SK-N-SH treated with all-trans-retinoic acid at 6 μM for 48 hours (cell line): ENCODE data around the gene CEP68.
A peak's percentile ranks its signal among the peaks of the same experiment; 100 is the strongest.
"Not testable (repeated sequence)": the region's sequence is repeated elsewhere in the genome, so short reads cannot be mapped to it uniquely, and the experiment has no call there.

Experiments
- ATAC-seq: fragments of 200-7000 bp; cut with Tn5 transposase; 3 replicates; pipeline ENCODE4 v1.9.1; 2020; ENCODE audit warnings: mild to moderate bottlenecking, moderate library complexity
- ARNTL ChIP-seq: fragments of 450-650 bp; formaldehyde crosslinking; IDR thresholded peaks from 2 replicates; pipeline ENCODE4 v1.5.0; 2020; ENCODE audit warnings: low read depth, mild to moderate bottlenecking, moderate library complexity, borderline replicate concordance
- BACH2 ChIP-seq: fragments of 250-450 bp; sonication (Bioruptor Pico); IDR thresholded peaks from 2 replicates; pipeline ENCODE4 v1.9.0; 2021; ENCODE audit warnings: mild to moderate bottlenecking, borderline replicate concordance
- CREB5 ChIP-seq: fragments of 250-450 bp; sonication (Bioruptor Pico); IDR thresholded peaks from 2 replicates; pipeline ENCODE4 v1.5.1; 2020; ENCODE audit warnings: low read depth, mild to moderate bottlenecking, moderate library complexity
- CSDC2 ChIP-seq: fragments of 250-450 bp; sonication (Bioruptor Pico); IDR thresholded peaks from 2 replicates; pipeline ENCODE4 v1.5.0; 2020; ENCODE audit warnings: mild to moderate bottlenecking, moderate library complexity
- CSRNP3 ChIP-seq: fragments of 250-450 bp; sonication (Bioruptor Pico); IDR thresholded peaks from 2 replicates; pipeline ENCODE4 v1.5.1; 2021; ENCODE audit warnings: mild to moderate bottlenecking, moderate library complexity
- GLIS3 ChIP-seq: fragments of 250-450 bp; sonication (Bioruptor Pico); IDR thresholded peaks from 2 replicates; pipeline ENCODE4 v1.5.0; 2020; ENCODE audit warnings: mild to moderate bottlenecking, moderate library complexity
- ISL1 ChIP-seq: fragments of 250-450 bp; sonication (Bioruptor Pico); IDR thresholded peaks from 2 replicates; pipeline ENCODE4 v2.1.2; 2022; ENCODE audit warnings: mild to moderate bottlenecking, moderate library complexity
- OSR1 ChIP-seq: fragments of 250-450 bp; sonication (Bioruptor Pico); IDR thresholded peaks from 2 replicates; pipeline ENCODE4 v1.8.0; 2022; ENCODE audit warnings: moderate library complexity, mild to moderate bottlenecking, inconsistent platforms
- PATZ1 ChIP-seq: fragments of 250-450 bp; sonication (Bioruptor Pico); IDR thresholded peaks from 2 replicates; pipeline ENCODE4 v1.8.0; 2020; ENCODE audit warnings: mild to moderate bottlenecking, moderate library complexity, borderline replicate concordance
- PPARA ChIP-seq: fragments of 250-450 bp; sonication (Bioruptor Pico); IDR thresholded peaks from 2 replicates; pipeline ENCODE4 v1.5.0; 2020; ENCODE audit warnings: mild to moderate bottlenecking, borderline replicate concordance
- SNAI2 ChIP-seq: fragments of 250-450 bp; sonication (Bioruptor Pico); IDR thresholded peaks from 2 replicates; pipeline ENCODE4 v1.5.0; 2020; ENCODE audit warnings: mild to moderate bottlenecking, moderate library complexity
- TCF4 ChIP-seq: fragments of 250-450 bp; sonication (Bioruptor Pico); IDR thresholded peaks from 2 replicates; pipeline ENCODE4 v1.8.0; 2021; ENCODE audit warnings: mild to moderate bottlenecking, moderate library complexity, borderline replicate concordance
- TOX ChIP-seq: fragments of 250-450 bp; sonication (Bioruptor Pico); IDR thresholded peaks from 2 replicates; pipeline ENCODE4 v1.8.0; 2021; ENCODE audit warnings: mild to moderate bottlenecking, moderate library complexity, borderline replicate concordance
- TSHZ2 ChIP-seq: fragments of 250-450 bp; sonication (Bioruptor Pico); IDR thresholded peaks from 2 replicates; pipeline ENCODE4 v1.5.0; 2020; ENCODE audit warnings: mild to moderate bottlenecking, moderate library complexity
- ZC3H10 ChIP-seq: fragments of 250-450 bp; sonication (Bioruptor Pico); IDR thresholded peaks from 2 replicates; pipeline ENCODE4 v1.5.1; 2021; ENCODE audit warnings: mild to moderate bottlenecking, moderate library complexity
- ZFP3 ChIP-seq: fragments of 250-450 bp; sonication (Bioruptor Pico); IDR thresholded peaks from 2 replicates; pipeline ENCODE4 v1.5.0; 2020; ENCODE audit warnings: mild to moderate bottlenecking, moderate library complexity
- ZNF70 ChIP-seq: fragments of 450-650 bp; formaldehyde crosslinking; IDR thresholded peaks from 2 replicates; pipeline ENCODE4 v1.5.0; 2020; ENCODE audit warnings: mild to moderate bottlenecking, moderate library complexity
- ZNF8 ChIP-seq: fragments of 450-650 bp; formaldehyde crosslinking; IDR thresholded peaks from 2 replicates; pipeline ENCODE4 v1.5.0; 2020; ENCODE audit warnings: mild to moderate bottlenecking, moderate library complexity

Gene CEP68

GRCh38 chr2:65129826-65130663 is 73.8 kb downstream of the CEP68 start, which contains the start of gene RAB1A:
RAB1A (minus strand) TSS chr2:65130106; CDS start chr2:65129915, 191 bp downstream.
- ATAC-seq, result peak; percentile 98
- peak; percentile 52; the same call in 1 of the 2 replicates for TF ChIP-seq TSHZ2
- TF ChIP-seq ZNF8, result peak; percentile 50; the same call in 1 of the 2 replicates
- no peak for TF ChIP-seq TCF4
- TF ChIP-seq OSR1 (CRISPR knock-in tag), result no peak

- 0 out of 2 replicates have a peak, but pooled peaks have one; percentile 23 for TF ChIP-seq CSDC2
- TF ChIP-seq OSR1 (CRISPR knock-in tag), result no peak
- TF ChIP-seq BACH2 (CRISPR knock-in tag), result no peak
- 0 out of 2 replicates have a peak, but pooled peaks have one; percentile 22 for TF ChIP-seq GLIS3 (CRISPR knock-in tag)
- 0 out of 2 replicates have a peak, but pooled peaks have one; percentile 42 for TF ChIP-seq TSHZ2
- TF ChIP-seq ARNTL (CRISPR knock-in tag), result no peak
- TF ChIP-seq CSRNP3 (CRISPR knock-in tag), result no peak
- TF ChIP-seq ZFP3, result peak; percentile 29; the same call in 1 of the 2 replicates
- no peak for TF ChIP-seq SNAI2 (CRISPR knock-in tag)
- no peak for TF ChIP-seq PPARA
- no peak for TF ChIP-seq TOX (CRISPR knock-in tag)
- no peak for TF ChIP-seq ZNF8
- TF ChIP-seq, all 23 proteins: peak for 4
- peak; percentile 63 for ATAC-seq
Measured at GRCh38 chr2:65130664-65131175, 74.5 kb downstream of the CEP68 start.

GRCh38 chr2:65132930-65133329 is 76.7 kb downstream of the CEP68 start:
- not testable (repeated sequence) for ATAC-seq

GRCh38 chr2:65133626-65134025 is 77.4 kb downstream of the CEP68 start:
- no peak for ATAC-seq
- TF ChIP-seq TOX (CRISPR knock-in tag) (no peak), PPARA (no peak), ZNF70 (no peak), TSHZ2 (no peak), ZFP3 (no peak), PATZ1 (CRISPR knock-in tag) (no peak), ARNTL (CRISPR knock-in tag) (no peak), BACH2 (CRISPR knock-in tag) (no peak), CSDC2 (no peak), CREB5 (no peak), CSRNP3 (CRISPR knock-in tag) (no peak), ISL1 (CRISPR knock-in tag) (no peak), GLIS3 (CRISPR knock-in tag) (no peak), ZNF8 (no peak), ZC3H10 (CRISPR knock-in tag) (no peak)
